ENCODE measurements around the gene LRP3. TPM values are rescaled to one million over a fixed set of nuclear protein-coding genes. Genes with fewer than 3 reads are reported as not detected.
"Not testable (repeated sequence)": the region's sequence is repeated elsewhere in the genome, so short reads cannot be mapped to it uniquely, and the experiment has no call there.

The LRP3 gene
- total and polyA plus RNA-seq, 4 experiments from 2014 or later: 0.32 TPM; not detected in 3

GRCh38 chr19:33187183-33187540 lies 7.0 kb upstream of the LRP3 start:
- Mint-ChIP-seq H3K36me3 (no peaks in the 10 kb centered on the region), H3K4me1 (peaks cover 0 to 11% (median under 1%) of the 10 kb centered on the region in 4 donors), H3K4me3 (no peak overlapping the region), H3K27me3 (peaks cover 2 to 11% of the 10 kb centered on the region in 2 donors), H3K9me3 (no peaks in the 10 kb centered on the region), H3K27ac (no peak overlapping the region)
- Histone ChIP-seq H3K4me1 (ENCODE audit: insufficient read depth, low read length) (peaks cover 6% of the 10 kb centered on the region), H3K4me3 (ENCODE audit: low read length in 2 of 2) (no peak overlapping the region), H3K27ac (ENCODE audit: low read depth, low read length) (no peak overlapping the region), H3K27me3 (ENCODE audit: insufficient read depth, low read length) (no peaks in the 10 kb centered on the region), H3K9me3 (ENCODE audit: control insufficient read depth in 1 of 2, low read length in 2 of 2) (no peaks in the 10 kb centered on the region), H3K36me3 (ENCODE audit: insufficient read depth, low read length) (no peaks in the 10 kb centered on the region)
- ChIA-PET POLR2A (ENCODE audit: partially characterized antibody) (interaction anchor here (1.3 kb wide), 1 partner anchor 10 kb away, joined by 4 read pairs; no protein-coding TSS in a partner anchor), CTCF (ENCODE audit: partially characterized antibody) (interaction anchor here (5.7 kb wide), 1 partner anchor 43 kb away, joined by 62 read pairs; no protein-coding TSS in a partner anchor)
- no peak for DNase-seq
- intact Hi-C loops (cut with micrococcal nuclease): no loop called here

GRCh38 chr19:33189453-33189852 lies 4.7 kb upstream of the LRP3 start:
- no peaks in the 10 kb centered on the region for H3K36me3 Mint-ChIP-seq
- Histone ChIP-seq H3K27me3 (ENCODE audit: insufficient read depth, low read length) (peaks cover 7% of the 10 kb centered on the region), H3K27ac (ENCODE audit: low read depth, low read length) (no peak overlapping the region), H3K9me3 (ENCODE audit: control insufficient read depth in 1 of 2, low read length in 2 of 2) (no peaks in the 10 kb centered on the region), H3K36me3 (ENCODE audit: insufficient read depth, low read length) (no peaks in the 10 kb centered on the region), H3K4me1 (ENCODE audit: insufficient read depth, low read length) (peaks cover 6% of the 10 kb centered on the region), H3K4me3 (ENCODE audit: low read length in 2 of 2) (no peak overlapping the region)
- peaks cover 17 to 25% of the 10 kb centered on the region in 2 donors for H3K27me3 Mint-ChIP-seq
- no peak for DNase-seq
- ChIA-PET POLR2A (ENCODE audit: partially characterized antibody) (no interaction called here), CTCF (ENCODE audit: partially characterized antibody) (interaction anchor here (1.0 kb wide), 1 partner anchor 63 kb away, joined by 3 read pairs; no protein-coding TSS in a partner anchor)
- H3K9me3 Mint-ChIP-seq: no peaks in the 10 kb centered on the region
- peaks cover 0 to 11% (median 4%) of the 10 kb centered on the region in 4 donors for H3K4me1 Mint-ChIP-seq
- H3K27ac Mint-ChIP-seq: no peak overlapping the region
- intact Hi-C loops (cut with micrococcal nuclease): no loop called here
- H3K4me3 Mint-ChIP-seq: no peak overlapping the region

- H3K4me3 Mint-ChIP-seq; CTCF ChIA-PET (ENCODE audit: partially characterized antibody); intact Hi-C loops (cut with micrococcal nuclease): not testable (repeated sequence)
Observed at GRCh38 chr19:33191092-33191491, 3.0 kb upstream of the LRP3 start.

GRCh38 chr19:33191501-33191900 lies 2.6 kb upstream of the LRP3 start:
- Mint-ChIP-seq H3K4me3 (no peak overlapping the region), H3K4me1 (peaks cover 0 to 6% (median 3%) of the 10 kb centered on the region in 4 donors), H3K9me3 (no peaks in the 10 kb centered on the region), H3K27me3 (peaks cover 20 to 27% of the 10 kb centered on the region in 2 donors), H3K27ac (no peak overlapping the region), H3K36me3 (no peaks in the 10 kb centered on the region)
- H3K4me1 ChIP-seq (ENCODE audit: insufficient read depth, low read length): peaks cover 4% of the 10 kb centered on the region
- H3K27ac ChIP-seq (ENCODE audit: low read depth, low read length): no peak overlapping the region
- H3K9me3 ChIP-seq (ENCODE audit: control insufficient read depth in 1 of 2, low read length in 2 of 2): no peaks in the 10 kb centered on the region
- no peak for DNase-seq
- POLR2A ChIA-PET (ENCODE audit: partially characterized antibody): no interaction called here
- H3K27me3 ChIP-seq (ENCODE audit: insufficient read depth, low read length): peaks cover 11% of the 10 kb centered on the region
- CTCF ChIA-PET (ENCODE audit: partially characterized antibody): interaction anchor here (1.5 kb wide), 1 partner anchor 14 kb away, joined by 5 read pairs; no protein-coding TSS in a partner anchor
- intact Hi-C loops (cut with micrococcal nuclease): no loop called here
- H3K36me3 ChIP-seq (ENCODE audit: insufficient read depth, low read length): no peaks in the 10 kb centered on the region
- H3K4me3 ChIP-seq (ENCODE audit: low read length in 2 of 2): no peak overlapping the region

More at GRCh38 chr19:33191092-33191491, 3.0 kb upstream of the LRP3 start:
- POLR2A ChIA-PET (ENCODE audit: partially characterized antibody); H3K27ac ChIP-seq (ENCODE audit: low read depth, low read length); H3K36me3 ChIP-seq (ENCODE audit: insufficient read depth, low read length); H3K4me1 ChIP-seq (ENCODE audit: insufficient read depth, low read length); H3K4me3 ChIP-seq (ENCODE audit: low read length in 2 of 2); H3K36me3 Mint-ChIP-seq; DNase-seq; H3K9me3 ChIP-seq (ENCODE audit: control insufficient read depth in 1 of 2, low read length in 2 of 2); H3K27ac Mint-ChIP-seq; H3K9me3 Mint-ChIP-seq: not testable (repeated sequence)
- Mint-ChIP-seq H3K4me1 (peaks cover 0 to 10% (median 3%) of the 10 kb centered on the region in 4 donors), H3K27me3 (peaks cover 20 to 25% of the 10 kb centered on the region in 2 donors)
- peaks cover 11% of the 10 kb centered on the region for H3K27me3 ChIP-seq (ENCODE audit: insufficient read depth, low read length)

- Histone ChIP-seq H3K4me3 (ENCODE audit: low read length in 2 of 2) (no peak overlapping the region), H3K36me3 (ENCODE audit: insufficient read depth, low read length) (no peaks in the 10 kb centered on the region), H3K27me3 (ENCODE audit: insufficient read depth, low read length) (peaks cover 11% of the 10 kb centered on the region), H3K27ac (ENCODE audit: low read depth, low read length) (no peak overlapping the region), H3K9me3 (ENCODE audit: control insufficient read depth in 1 of 2, low read length in 2 of 2) (no peaks in the 10 kb centered on the region), H3K4me1 (ENCODE audit: insufficient read depth, low read length) (no peaks in the 10 kb centered on the region)
- H3K36me3 Mint-ChIP-seq: no peaks in the 10 kb centered on the region
- intact Hi-C loops (cut with micrococcal nuclease): no loop called here
- no peak for DNase-seq
- ChIA-PET POLR2A (ENCODE audit: partially characterized antibody) (interaction anchor here (1.1 kb wide), 1 partner anchor 16 kb away, joined by 3 read pairs; no protein-coding TSS in a partner anchor), CTCF (ENCODE audit: partially characterized antibody) (interaction anchor here (1.5 kb wide), 1 partner anchor 14 kb away, joined by 5 read pairs; no protein-coding TSS in a partner anchor)
- H3K9me3 Mint-ChIP-seq: no peaks in the 10 kb centered on the region
- peaks cover 21 to 31% of the 10 kb centered on the region in 2 donors for H3K27me3 Mint-ChIP-seq
- no peak overlapping the region for H3K27ac Mint-ChIP-seq
- peak overlapping the region in 1 of 8 donors; percentile 3 for H3K4me3 Mint-ChIP-seq
- peaks cover 0 to 6% (median under 1%) of the 10 kb centered on the region in 4 donors for H3K4me1 Mint-ChIP-seq
Observed at GRCh38 chr19:33192010-33192409, 2.1 kb upstream of the LRP3 start.

- Histone ChIP-seq H3K27ac (ENCODE audit: low read depth, low read length) (no peak overlapping the region), H3K36me3 (ENCODE audit: insufficient read depth, low read length) (no peaks in the 10 kb centered on the region), H3K9me3 (ENCODE audit: control insufficient read depth in 1 of 2, low read length in 2 of 2) (no peaks in the 10 kb centered on the region), H3K4me1 (ENCODE audit: insufficient read depth, low read length) (no peaks in the 10 kb centered on the region), H3K27me3 (ENCODE audit: insufficient read depth, low read length) (peaks cover 11% of the 10 kb centered on the region), H3K4me3 (ENCODE audit: low read length in 2 of 2) (no peak overlapping the region)
- H3K36me3 Mint-ChIP-seq: no peaks in the 10 kb centered on the region
- H3K4me1 Mint-ChIP-seq: peaks cover 0 to 6% (median 0%) of the 10 kb centered on the region in 4 donors
- peaks cover 21 to 33% of the 10 kb centered on the region in 2 donors for H3K27me3 Mint-ChIP-seq
- ChIA-PET POLR2A (ENCODE audit: partially characterized antibody) (no interaction called here), CTCF (ENCODE audit: partially characterized antibody) (no interaction called here)
- no peaks in the 10 kb centered on the region for H3K9me3 Mint-ChIP-seq
- H3K4me3 Mint-ChIP-seq: peak overlapping the region in 6 of 8 donors; percentile 29 to 58 (median 54)
- no peak for DNase-seq
- no peak overlapping the region for H3K27ac Mint-ChIP-seq
- intact Hi-C loops (cut with micrococcal nuclease): no loop called here
Observed at GRCh38 chr19:33193269-33193864, 763 bp upstream of the LRP3 start.

GRCh38 chr19:33194532-33194885 lies 379 bp downstream of the LRP3 start:
- POLR2A ChIA-PET (ENCODE audit: partially characterized antibody): no interaction called here
- intact Hi-C loops (cut with micrococcal nuclease): no loop called here
- H3K4me1 Mint-ChIP-seq: peaks cover 0 to 6% (median 0%) of the 10 kb centered on the region in 4 donors
- peaks cover 21 to 36% of the 10 kb centered on the region in 2 donors for H3K27me3 Mint-ChIP-seq
- CTCF ChIA-PET (ENCODE audit: partially characterized antibody): no interaction called here
- H3K36me3 Mint-ChIP-seq: no peaks in the 10 kb centered on the region
- no peaks in the 10 kb centered on the region for H3K9me3 ChIP-seq (ENCODE audit: control insufficient read depth in 1 of 2, low read length in 2 of 2)
- H3K27me3 ChIP-seq (ENCODE audit: insufficient read depth, low read length): peaks cover 11% of the 10 kb centered on the region
- H3K4me3 Mint-ChIP-seq: no peak overlapping the region
- no peaks in the 10 kb centered on the region for H3K36me3 ChIP-seq (ENCODE audit: insufficient read depth, low read length)
- H3K9me3 Mint-ChIP-seq: no peaks in the 10 kb centered on the region
- H3K4me1 ChIP-seq (ENCODE audit: insufficient read depth, low read length): no peaks in the 10 kb centered on the region
- no peak for DNase-seq
- no peak overlapping the region for H3K4me3 ChIP-seq (ENCODE audit: low read length in 2 of 2)
- H3K27ac ChIP-seq (ENCODE audit: low read depth, low read length): no peak overlapping the region
- no peak overlapping the region for H3K27ac Mint-ChIP-seq

Measured in CD4-positive, alpha-beta memory T cell (primary cell).